ENCODE data around the gene ERAL1. TPM values are rescaled to one million over a fixed set of nuclear protein-coding genes. Genes with fewer than 3 reads are reported as not detected.

Gene ERAL1
- total and polyA plus RNA-seq, 2 of the 13 experiments (the other 11 are each of a cell fraction or from before 2014, with no cell fraction given): 46.9 to 72.2 TPM

DNA sequence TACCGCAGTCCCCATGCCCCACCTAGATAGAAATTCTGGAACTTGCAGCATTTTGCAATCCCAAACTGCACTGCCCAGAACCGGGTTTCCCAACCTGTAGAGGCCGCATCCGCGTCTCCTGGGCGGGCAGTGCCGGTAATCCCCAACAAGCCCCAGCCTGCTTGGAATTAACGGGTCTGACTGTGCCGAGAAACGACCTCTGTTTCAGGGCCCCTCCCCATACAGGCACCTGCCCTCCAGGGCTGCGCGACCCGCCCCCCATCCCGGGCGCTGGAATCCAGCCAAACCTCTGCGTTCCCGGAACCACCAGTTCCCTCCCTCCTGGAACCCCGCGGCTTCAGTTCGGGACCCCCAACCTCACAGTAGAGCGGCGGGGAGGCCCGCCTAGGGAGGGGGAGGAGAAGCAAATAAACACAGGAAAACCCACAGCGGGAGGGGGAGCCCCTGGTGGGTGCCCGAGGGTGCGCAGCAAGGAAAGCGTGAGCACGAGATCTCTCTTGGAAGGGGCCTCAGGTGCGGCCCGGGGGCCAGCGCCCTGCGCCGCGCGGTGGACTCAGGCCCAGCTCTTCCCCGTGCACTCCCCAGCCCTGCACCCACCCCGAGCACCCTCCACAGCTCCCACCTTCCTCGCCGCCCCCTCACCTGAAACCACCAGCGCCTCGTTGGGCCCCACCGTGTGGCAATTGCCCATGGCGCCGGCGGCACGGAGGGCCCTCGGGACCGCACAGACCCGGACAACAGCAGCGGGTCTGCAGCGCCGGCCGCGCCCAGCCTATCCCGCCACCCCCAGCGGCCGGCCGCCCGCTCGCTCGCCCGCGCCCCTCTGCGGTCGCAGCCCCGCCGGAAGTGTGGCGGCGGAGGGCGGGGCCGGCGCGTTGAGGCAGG lies 42.3 kb downstream of the ERAL1 start, which contains the start of gene FLOT2 (continued):
- TF ChIP-seq, protein P1, sequence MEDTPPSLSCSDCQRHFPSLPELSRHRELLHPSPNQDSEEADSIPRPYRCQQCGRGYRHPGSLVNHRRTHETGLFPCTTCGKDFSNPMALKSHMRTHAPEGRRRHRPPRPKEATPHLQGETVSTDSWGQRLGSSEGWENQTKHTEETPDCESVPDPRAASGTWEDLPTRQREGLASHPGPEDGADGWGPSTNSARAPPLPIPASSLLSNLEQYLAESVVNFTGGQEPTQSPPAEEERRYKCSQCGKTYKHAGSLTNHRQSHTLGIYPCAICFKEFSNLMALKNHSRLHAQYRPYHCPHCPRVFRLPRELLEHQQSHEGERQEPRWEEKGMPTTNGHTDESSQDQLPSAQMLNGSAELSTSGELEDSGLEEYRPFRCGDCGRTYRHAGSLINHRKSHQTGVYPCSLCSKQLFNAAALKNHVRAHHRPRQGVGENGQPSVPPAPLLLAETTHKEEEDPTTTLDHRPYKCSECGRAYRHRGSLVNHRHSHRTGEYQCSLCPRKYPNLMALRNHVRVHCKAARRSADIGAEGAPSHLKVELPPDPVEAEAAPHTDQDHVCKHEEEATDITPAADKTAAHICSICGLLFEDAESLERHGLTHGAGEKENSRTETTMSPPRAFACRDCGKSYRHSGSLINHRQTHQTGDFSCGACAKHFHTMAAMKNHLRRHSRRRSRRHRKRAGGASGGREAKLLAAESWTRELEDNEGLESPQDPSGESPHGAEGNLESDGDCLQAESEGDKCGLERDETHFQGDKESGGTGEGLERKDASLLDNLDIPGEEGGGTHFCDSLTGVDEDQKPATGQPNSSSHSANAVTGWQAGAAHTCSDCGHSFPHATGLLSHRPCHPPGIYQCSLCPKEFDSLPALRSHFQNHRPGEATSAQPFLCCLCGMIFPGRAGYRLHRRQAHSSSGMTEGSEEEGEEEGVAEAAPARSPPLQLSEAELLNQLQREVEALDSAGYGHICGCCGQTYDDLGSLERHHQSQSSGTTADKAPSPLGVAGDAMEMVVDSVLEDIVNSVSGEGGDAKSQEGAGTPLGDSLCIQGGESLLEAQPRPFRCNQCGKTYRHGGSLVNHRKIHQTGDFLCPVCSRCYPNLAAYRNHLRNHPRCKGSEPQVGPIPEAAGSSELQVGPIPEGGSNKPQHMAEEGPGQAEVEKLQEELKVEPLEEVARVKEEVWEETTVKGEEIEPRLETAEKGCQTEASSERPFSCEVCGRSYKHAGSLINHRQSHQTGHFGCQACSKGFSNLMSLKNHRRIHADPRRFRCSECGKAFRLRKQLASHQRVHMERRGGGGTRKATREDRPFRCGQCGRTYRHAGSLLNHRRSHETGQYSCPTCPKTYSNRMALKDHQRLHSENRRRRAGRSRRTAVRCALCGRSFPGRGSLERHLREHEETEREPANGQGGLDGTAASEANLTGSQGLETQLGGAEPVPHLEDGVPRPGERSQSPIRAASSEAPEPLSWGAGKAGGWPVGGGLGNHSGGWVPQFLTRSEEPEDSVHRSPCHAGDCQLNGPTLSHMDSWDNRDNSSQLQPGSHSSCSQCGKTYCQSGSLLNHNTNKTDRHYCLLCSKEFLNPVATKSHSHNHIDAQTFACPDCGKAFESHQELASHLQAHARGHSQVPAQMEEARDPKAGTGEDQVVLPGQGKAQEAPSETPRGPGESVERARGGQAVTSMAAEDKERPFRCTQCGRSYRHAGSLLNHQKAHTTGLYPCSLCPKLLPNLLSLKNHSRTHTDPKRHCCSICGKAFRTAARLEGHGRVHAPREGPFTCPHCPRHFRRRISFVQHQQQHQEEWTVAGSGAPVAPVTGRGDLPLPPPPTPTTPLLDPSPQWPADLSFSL (CRISPR knock-in tag; IDR thresholded peaks at IDR 0.05): no peak
- no peak for TF ChIP-seq ZFP62 (CRISPR knock-in tag; IDR thresholded peaks at IDR 0.05)
- TF ChIP-seq TP53 (CRISPR knock-in tag; conservative IDR thresholded peaks at IDR 0.05): no peak
- peak; percentile 42; the same call in 1 of the 2 replicates for TF ChIP-seq ZFP90 (CRISPR knock-in tag; IDR thresholded peaks at IDR 0.05; ENCODE audit: borderline replicate concordance)
- TF ChIP-seq TCF7 (IDR thresholded peaks at IDR 0.05; ENCODE audit: low read depth): no peak
- no peak for TF ChIP-seq NBN (conservative IDR thresholded peaks at IDR 0.05)
- TF ChIP-seq PCBP2 (optimal IDR thresholded peaks at IDR 0.05; ENCODE audit: low read depth, low read length, poor library complexity, severe bottlenecking): no peak
- TF ChIP-seq, protein P2, sequence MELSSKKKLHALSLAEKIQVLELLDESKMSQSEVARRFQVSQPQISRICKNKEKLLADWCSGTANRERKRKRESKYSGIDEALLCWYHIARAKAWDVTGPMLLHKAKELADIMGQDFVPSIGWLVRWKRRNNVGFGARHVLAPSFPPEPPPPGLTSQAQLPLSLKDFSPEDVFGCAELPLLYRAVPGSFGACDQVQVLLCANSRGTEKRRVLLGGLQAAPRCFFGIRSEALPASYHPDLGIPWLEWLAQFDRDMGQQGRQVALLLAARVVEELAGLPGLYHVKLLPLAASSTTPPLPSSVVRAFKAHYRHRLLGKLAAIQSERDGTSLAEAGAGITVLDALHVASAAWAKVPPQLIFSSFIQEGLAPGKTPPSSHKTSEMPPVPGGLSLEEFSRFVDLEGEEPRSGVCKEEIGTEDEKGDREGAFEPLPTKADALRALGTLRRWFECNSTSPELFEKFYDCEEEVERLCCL (CRISPR knock-in tag; IDR thresholded peaks at IDR 0.05; ENCODE audit: borderline replicate concordance): no peak
- no peak for TF ChIP-seq SMC3 (IDR thresholded peaks at IDR 0.05; ENCODE audit: low read length)
- no peak for TF ChIP-seq REPIN1 (CRISPR knock-in tag; IDR thresholded peaks at IDR 0.05; ENCODE audit: borderline replicate concordance, low read depth)
- TF ChIP-seq, protein P3, sequence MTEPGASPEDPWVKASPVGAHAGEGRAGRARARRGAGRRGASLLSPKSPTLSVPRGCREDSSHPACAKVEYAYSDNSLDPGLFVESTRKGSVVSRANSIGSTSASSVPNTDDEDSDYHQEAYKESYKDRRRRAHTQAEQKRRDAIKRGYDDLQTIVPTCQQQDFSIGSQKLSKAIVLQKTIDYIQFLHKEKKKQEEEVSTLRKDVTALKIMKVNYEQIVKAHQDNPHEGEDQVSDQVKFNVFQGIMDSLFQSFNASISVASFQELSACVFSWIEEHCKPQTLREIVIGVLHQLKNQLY (CRISPR knock-in tag; IDR thresholded peaks at IDR 0.05): no peak
- TF ChIP-seq, protein P4, sequence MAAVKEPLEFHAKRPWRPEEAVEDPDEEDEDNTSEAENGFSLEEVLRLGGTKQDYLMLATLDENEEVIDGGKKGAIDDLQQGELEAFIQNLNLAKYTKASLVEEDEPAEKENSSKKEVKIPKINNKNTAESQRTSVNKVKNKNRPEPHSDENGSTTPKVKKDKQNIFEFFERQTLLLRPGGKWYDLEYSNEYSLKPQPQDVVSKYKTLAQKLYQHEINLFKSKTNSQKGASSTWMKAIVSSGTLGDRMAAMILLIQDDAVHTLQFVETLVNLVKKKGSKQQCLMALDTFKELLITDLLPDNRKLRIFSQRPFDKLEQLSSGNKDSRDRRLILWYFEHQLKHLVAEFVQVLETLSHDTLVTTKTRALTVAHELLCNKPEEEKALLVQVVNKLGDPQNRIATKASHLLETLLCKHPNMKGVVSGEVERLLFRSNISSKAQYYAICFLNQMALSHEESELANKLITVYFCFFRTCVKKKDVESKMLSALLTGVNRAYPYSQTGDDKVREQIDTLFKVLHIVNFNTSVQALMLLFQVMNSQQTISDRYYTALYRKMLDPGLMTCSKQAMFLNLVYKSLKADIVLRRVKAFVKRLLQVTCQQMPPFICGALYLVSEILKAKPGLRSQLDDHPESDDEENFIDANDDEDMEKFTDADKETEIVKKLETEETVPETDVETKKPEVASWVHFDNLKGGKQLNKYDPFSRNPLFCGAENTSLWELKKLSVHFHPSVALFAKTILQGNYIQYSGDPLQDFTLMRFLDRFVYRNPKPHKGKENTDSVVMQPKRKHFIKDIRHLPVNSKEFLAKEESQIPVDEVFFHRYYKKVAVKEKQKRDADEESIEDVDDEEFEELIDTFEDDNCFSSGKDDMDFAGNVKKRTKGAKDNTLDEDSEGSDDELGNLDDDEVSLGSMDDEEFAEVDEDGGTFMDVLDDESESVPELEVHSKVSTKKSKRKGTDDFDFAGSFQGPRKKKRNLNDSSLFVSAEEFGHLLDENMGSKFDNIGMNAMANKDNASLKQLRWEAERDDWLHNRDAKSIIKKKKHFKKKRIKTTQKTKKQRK (IDR thresholded peaks at IDR 0.05; ENCODE audit: low read length): no peak
- TF ChIP-seq, protein P5, sequence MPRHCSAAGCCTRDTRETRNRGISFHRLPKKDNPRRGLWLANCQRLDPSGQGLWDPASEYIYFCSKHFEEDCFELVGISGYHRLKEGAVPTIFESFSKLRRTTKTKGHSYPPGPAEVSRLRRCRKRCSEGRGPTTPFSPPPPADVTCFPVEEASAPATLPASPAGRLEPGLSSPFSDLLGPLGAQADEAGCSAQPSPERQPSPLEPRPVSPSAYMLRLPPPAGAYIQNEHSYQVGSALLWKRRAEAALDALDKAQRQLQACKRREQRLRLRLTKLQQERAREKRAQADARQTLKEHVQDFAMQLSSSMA (CRISPR knock-in tag; IDR thresholded peaks at IDR 0.05): peak; percentile 16; the same call in 1 of the 2 replicates
- TF ChIP-seq ZNF34 (CRISPR knock-in tag; IDR thresholded peaks at IDR 0.05; ENCODE audit: borderline replicate concordance): no peak
- TF ChIP-seq ZNF558 (CRISPR knock-in tag; IDR thresholded peaks at IDR 0.05; ENCODE audit: borderline replicate concordance): no peak

Data from HepG2 (cell line).